ENCODE data around the gene OR52B2.

DNA sequence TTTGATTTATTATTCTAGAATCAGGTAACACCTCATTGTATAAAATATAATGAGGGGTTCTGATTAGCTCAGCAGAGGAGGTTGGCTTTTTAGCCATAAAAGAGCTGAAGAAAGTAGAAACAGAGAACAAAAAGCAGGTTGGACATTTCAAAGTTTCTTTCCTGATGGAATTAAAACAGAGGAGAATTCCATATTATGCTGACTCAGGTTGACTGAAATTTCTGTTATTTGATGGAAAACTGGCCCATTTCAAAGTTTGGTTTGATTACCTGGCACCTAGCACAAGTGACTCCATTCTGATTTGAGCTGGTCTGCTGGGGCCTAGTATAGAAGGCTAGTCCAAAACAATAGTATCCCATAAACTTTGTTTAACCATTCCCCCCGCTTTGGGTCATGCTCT, 37.7 kb downstream of the OR52B2 start:
- TF ChIP-seq CTCF (IDR thresholded peaks at IDR 0.05), result no peak
- no peak for TF ChIP-seq POLR2AphosphoS5 (IDR thresholded peaks at IDR 0.05; ENCODE audit: insufficient read depth in 1 of 2, low read depth in 1 of 2)
- TF ChIP-seq POLR2A (IDR thresholded peaks at IDR 0.05), result no peak

Measured in vagina (tissue), 2 donors.